ENCODE data around the gene MAP2K3.
"Not testable (repeated sequence)": the region's sequence is repeated elsewhere in the genome, so short reads cannot be mapped to it uniquely, and the experiment has no call there.

The MAP2K3 gene

GRCh38 chr17:21314701-21315111, 30.2 kb downstream of the MAP2K3 start:
- not testable (repeated sequence) for H3K27ac ChIP-seq (ENCODE audit: low read length); H3K4me1 ChIP-seq (ENCODE audit: control insufficient read depth, insufficient read depth, low read length); DNase-seq (ENCODE audit: low read depth, low spot score); H3K9me3 ChIP-seq (ENCODE audit: control insufficient read depth, insufficient read depth, low read length); H3K27me3 ChIP-seq (ENCODE audit: control insufficient read depth, insufficient read depth, low read length); H3K36me3 ChIP-seq (ENCODE audit: control insufficient read depth, insufficient read depth, low read length); H3K4me3 ChIP-seq (ENCODE audit: low read length)
- no CpG with 5 or more reads among the region's 7 CpGs for WGBS (ENCODE audit: insufficient coverage, insufficient read length)

DNA sequence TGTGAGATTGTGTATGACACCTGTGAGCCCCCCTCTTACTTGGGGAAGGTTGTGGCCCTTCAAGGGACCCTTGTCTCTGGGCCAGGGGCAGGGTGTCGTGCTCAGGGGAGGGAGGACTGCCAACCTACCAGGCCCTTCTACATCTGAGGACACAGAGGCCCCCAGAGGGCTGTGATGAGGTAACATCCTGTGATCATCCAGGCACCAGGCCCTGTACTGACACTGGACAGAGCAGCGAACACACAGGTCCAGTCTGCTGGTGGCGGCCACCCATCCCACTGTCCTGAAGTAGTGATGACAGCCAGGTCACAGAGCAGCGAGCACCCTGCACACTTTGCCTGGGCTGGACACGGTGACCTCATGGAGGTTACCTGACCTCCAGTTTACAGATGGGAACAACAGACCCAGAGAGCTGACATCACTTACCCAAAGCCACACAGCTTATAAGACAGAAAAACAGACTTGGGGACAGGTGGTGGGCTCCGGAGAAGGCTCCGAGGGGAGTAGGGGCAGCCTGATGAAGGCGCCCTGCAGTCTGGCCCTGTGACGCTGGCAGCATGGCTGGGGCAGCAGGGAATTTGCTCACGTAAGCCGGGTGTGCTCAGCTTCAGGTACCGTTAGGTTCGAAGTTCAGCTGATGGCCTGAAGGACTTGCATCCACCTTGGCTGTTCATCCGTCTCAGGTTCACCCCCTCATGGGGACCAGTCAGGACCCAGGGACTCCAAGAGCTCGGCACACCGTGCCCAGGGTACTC, 30.9 kb downstream of the MAP2K3 start:
- H3K9me3 ChIP-seq (ENCODE audit: control insufficient read depth, insufficient read depth, low read length); H3K4me1 ChIP-seq (ENCODE audit: control insufficient read depth, insufficient read depth, low read length); H3K27me3 ChIP-seq (ENCODE audit: control insufficient read depth, insufficient read depth, low read length); H3K27ac ChIP-seq (ENCODE audit: low read length); H3K36me3 ChIP-seq (ENCODE audit: control insufficient read depth, insufficient read depth, low read length); H3K4me3 ChIP-seq (ENCODE audit: low read length); DNase-seq (ENCODE audit: low read depth, low spot score): not testable (repeated sequence)
- WGBS (ENCODE audit: insufficient coverage, insufficient read length): no CpG with 5 or more reads among the region's 16 CpGs

- H3K4me1 ChIP-seq (ENCODE audit: control insufficient read depth, insufficient read depth, low read length); H3K27ac ChIP-seq (ENCODE audit: low read length); DNase-seq (ENCODE audit: low read depth, low spot score); H3K4me3 ChIP-seq (ENCODE audit: low read length); H3K9me3 ChIP-seq (ENCODE audit: control insufficient read depth, insufficient read depth, low read length); H3K36me3 ChIP-seq (ENCODE audit: control insufficient read depth, insufficient read depth, low read length); H3K27me3 ChIP-seq (ENCODE audit: control insufficient read depth, insufficient read depth, low read length): not testable (repeated sequence)
- WGBS (ENCODE audit: insufficient coverage, insufficient read length): no CpG with 5 or more reads among the region's 39 CpGs
Measured at GRCh38 chr17:21316212-21316886, 31.8 kb downstream of the MAP2K3 start.

DNA sequence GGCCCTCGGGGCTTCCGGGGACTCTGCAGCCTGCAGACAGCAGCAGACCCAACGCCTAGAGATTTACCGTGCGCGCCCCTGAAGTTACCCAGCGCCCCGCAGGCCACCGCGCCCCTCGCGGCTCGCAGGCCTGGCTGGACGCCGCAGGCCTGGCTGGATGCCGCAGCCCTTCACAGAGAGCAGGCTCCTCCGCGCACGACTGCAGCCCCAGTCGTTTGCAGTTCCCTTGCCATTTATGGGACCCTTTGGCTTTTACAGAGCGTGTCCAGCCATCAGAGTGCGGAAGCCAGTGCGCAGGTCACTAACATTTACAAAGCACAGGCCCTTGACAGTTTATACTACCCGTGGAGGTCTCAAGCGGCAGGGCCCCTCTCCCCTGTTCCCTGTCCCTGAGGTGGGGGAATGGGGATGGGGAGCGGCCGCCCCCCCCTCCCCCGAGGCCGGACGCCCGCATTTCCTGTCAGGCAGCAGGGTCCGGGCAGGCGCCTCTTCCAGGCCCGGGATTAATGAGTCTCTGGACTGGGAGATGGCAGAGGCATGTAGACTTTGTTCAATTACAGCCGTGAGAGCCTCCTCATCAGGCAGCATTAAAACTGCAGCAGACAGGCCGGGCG, 32.5 kb downstream of the MAP2K3 start:
- H3K36me3 ChIP-seq (ENCODE audit: control insufficient read depth, insufficient read depth, low read length); H3K4me1 ChIP-seq (ENCODE audit: control insufficient read depth, insufficient read depth, low read length); H3K27ac ChIP-seq (ENCODE audit: low read length); H3K9me3 ChIP-seq (ENCODE audit: control insufficient read depth, insufficient read depth, low read length); H3K4me3 ChIP-seq (ENCODE audit: low read length); DNase-seq (ENCODE audit: low read depth, low spot score); H3K27me3 ChIP-seq (ENCODE audit: control insufficient read depth, insufficient read depth, low read length): not testable (repeated sequence)
- WGBS (ENCODE audit: insufficient coverage, insufficient read length): no CpG with 5 or more reads among the region's 37 CpGs

DNA sequence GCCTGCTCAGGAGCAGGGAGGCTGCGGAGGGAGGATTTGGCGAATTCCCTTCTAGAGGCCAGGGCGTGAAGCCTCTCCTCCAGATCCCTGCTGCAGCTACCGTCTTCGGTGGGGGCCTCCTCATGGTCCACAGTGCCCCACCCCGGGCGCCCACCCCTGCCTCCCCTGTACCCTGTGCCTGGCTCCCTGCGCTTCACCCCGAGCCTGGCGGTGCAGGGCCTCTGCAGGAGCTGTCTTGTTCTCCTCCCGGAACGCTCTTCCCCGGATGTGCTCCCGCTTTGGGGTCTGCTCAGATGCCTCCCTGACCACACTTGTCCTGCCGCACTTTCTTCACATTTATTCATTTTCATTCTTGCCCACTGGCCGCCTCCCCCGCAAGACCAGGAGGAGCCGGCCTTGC, 33.3 kb downstream of the MAP2K3 start:
- H3K27ac ChIP-seq (ENCODE audit: low read length); H3K4me3 ChIP-seq (ENCODE audit: low read length); H3K4me1 ChIP-seq (ENCODE audit: control insufficient read depth, insufficient read depth, low read length); H3K27me3 ChIP-seq (ENCODE audit: control insufficient read depth, insufficient read depth, low read length); H3K36me3 ChIP-seq (ENCODE audit: control insufficient read depth, insufficient read depth, low read length); DNase-seq (ENCODE audit: low read depth, low spot score); H3K9me3 ChIP-seq (ENCODE audit: control insufficient read depth, insufficient read depth, low read length): not testable (repeated sequence)
- WGBS (ENCODE audit: insufficient coverage, insufficient read length): no CpG with 5 or more reads among the region's 18 CpGs

DNA sequence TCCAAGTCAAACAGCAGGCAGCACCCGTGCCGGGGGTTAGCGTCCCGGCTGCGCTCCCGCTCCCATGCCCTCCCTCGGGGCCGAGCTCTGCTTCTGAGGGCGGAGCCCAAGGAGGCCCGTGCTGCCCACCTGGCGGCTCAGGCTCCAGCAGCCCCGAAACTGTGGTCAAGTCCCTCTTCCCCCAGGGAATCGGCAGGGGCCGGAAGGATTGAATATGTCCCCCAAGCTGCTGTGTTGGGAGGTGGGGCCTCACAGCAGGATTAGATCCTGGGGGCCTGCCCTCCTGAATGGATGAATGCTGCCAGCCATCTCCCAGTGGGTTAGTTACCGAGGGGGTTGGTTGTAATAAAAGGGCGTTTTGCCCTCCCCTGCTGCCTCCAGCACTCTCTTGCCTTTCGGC, 33.9 kb downstream of the MAP2K3 start:
- no peaks in the 10 kb centered on the region for H3K9me3 ChIP-seq (ENCODE audit: control insufficient read depth, insufficient read depth, low read length)
- no peak overlapping the region for H3K27ac ChIP-seq (ENCODE audit: low read length)
- DNase-seq (ENCODE audit: low read depth, low spot score): no peak
- H3K36me3 ChIP-seq (ENCODE audit: control insufficient read depth, insufficient read depth, low read length): no peaks in the 10 kb centered on the region
- H3K4me3 ChIP-seq (ENCODE audit: low read length): no peak overlapping the region; the same call in 1 of the 2 replicates
- WGBS (ENCODE audit: insufficient coverage, insufficient read length): no CpG with 5 or more reads among the region's 17 CpGs
- H3K27me3 ChIP-seq (ENCODE audit: control insufficient read depth, insufficient read depth, low read length): no peaks in the 10 kb centered on the region
- no peaks in the 10 kb centered on the region; the same call in 1 of the 2 replicates for H3K4me1 ChIP-seq (ENCODE audit: control insufficient read depth, insufficient read depth, low read length)

- H3K4me3 ChIP-seq (ENCODE audit: low read length); DNase-seq (ENCODE audit: low read depth, low spot score); H3K9me3 ChIP-seq (ENCODE audit: control insufficient read depth, insufficient read depth, low read length); H3K27ac ChIP-seq (ENCODE audit: low read length); H3K4me1 ChIP-seq (ENCODE audit: control insufficient read depth, insufficient read depth, low read length); H3K36me3 ChIP-seq (ENCODE audit: control insufficient read depth, insufficient read depth, low read length); H3K27me3 ChIP-seq (ENCODE audit: control insufficient read depth, insufficient read depth, low read length): not testable (repeated sequence)
- no CpG with 5 or more reads among the region's 7 CpGs for WGBS (ENCODE audit: insufficient coverage, insufficient read length)
Measured at GRCh38 chr17:21318856-21319255, 34.3 kb downstream of the MAP2K3 start.

- DNase-seq (ENCODE audit: low read depth, low spot score); H3K4me3 ChIP-seq (ENCODE audit: low read length); H3K27ac ChIP-seq (ENCODE audit: low read length); H3K36me3 ChIP-seq (ENCODE audit: control insufficient read depth, insufficient read depth, low read length); H3K4me1 ChIP-seq (ENCODE audit: control insufficient read depth, insufficient read depth, low read length); H3K27me3 ChIP-seq (ENCODE audit: control insufficient read depth, insufficient read depth, low read length); H3K9me3 ChIP-seq (ENCODE audit: control insufficient read depth, insufficient read depth, low read length): not testable (repeated sequence)
- WGBS (ENCODE audit: insufficient coverage, insufficient read length): no CpG with 5 or more reads among the region's 4 CpGs
Measured at GRCh38 chr17:21319256-21319655, 34.7 kb downstream of the MAP2K3 start.

DNA sequence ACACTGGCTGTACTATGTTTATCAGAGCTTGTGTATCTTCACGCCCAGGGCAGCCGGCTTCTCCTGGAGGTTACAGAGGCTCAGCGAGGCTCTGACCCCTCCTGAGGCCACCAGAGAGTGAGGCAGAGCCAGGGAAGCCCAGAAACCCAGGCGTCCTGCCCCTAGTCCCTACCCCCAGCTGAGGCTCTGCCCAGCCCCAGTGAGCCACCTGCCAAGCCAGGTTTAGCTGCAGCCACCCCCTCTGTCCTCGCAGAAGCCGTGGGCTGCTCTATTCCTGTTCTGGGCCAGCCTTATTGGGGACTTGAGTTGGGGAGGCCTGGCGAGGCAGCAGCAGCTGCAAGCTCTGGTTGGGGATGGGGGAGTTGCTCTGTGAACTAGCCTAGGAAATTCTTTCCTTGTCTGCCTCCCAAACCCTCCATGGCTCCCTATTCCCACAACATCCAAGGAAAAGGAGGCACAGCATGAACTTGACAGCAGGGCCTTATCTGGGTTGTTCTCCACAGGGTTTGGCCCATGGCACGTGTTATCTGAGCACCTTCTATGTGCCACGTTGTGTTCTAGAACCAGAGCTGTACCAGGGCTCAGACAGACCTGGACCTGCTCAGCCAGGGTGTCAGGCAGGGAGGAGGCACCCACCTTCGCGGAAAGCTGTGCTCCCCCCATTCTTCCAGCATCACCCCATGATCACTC, 35.3 kb downstream of the MAP2K3 start:
- H3K4me1 ChIP-seq (ENCODE audit: control insufficient read depth, insufficient read depth, low read length); H3K36me3 ChIP-seq (ENCODE audit: control insufficient read depth, insufficient read depth, low read length); H3K27ac ChIP-seq (ENCODE audit: low read length); DNase-seq (ENCODE audit: low read depth, low spot score); H3K4me3 ChIP-seq (ENCODE audit: low read length); H3K27me3 ChIP-seq (ENCODE audit: control insufficient read depth, insufficient read depth, low read length); H3K9me3 ChIP-seq (ENCODE audit: control insufficient read depth, insufficient read depth, low read length): not testable (repeated sequence)
- no CpG with 5 or more reads among the region's 11 CpGs for WGBS (ENCODE audit: insufficient coverage, insufficient read length)

DNA sequence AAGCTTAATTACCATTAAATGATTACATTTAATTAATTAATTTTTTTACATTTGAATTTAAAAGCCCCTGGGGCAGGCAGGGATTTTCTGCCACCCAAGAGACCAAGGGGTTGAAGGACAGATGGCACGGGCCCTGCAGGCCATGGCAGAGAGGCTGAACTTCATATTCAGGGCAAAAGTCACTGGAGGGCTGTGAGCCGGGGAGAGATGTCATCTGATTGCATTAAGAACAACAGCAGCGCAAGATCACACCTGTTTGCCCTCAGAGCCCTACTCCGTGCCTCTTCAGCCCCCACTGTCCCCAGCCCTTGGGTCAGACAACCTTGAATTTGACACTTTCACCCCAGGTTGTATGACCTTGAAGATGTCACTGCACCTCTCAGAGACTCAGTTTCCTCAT, 35.9 kb downstream of the MAP2K3 start:
- H3K36me3 ChIP-seq (ENCODE audit: control insufficient read depth, insufficient read depth, low read length); DNase-seq (ENCODE audit: low read depth, low spot score); H3K9me3 ChIP-seq (ENCODE audit: control insufficient read depth, insufficient read depth, low read length); H3K27ac ChIP-seq (ENCODE audit: low read length); H3K4me3 ChIP-seq (ENCODE audit: low read length); H3K27me3 ChIP-seq (ENCODE audit: control insufficient read depth, insufficient read depth, low read length); H3K4me1 ChIP-seq (ENCODE audit: control insufficient read depth, insufficient read depth, low read length): not testable (repeated sequence)
- WGBS (ENCODE audit: insufficient coverage, insufficient read length): no CpG with 5 or more reads among the region's 4 CpGs
